Stimulated activated CD8-positive, alpha-beta memory T cell treated with anti-CD3 and anti-CD28 coated beads, Interleukin-7, amount 100 ng/mL, for 4 hours (primary cell): ENCODE results near the gene CARD14.
"Not testable (repeated sequence)": the region's sequence is repeated elsewhere in the genome, so short reads cannot be mapped to it uniquely, and the experiment has no call there.

Experiments
- DNase-seq, 2 donors: peaks; one replicate each; pipeline ENCODE4 v3.0.0-alpha.2; 2020; ENCODE audit warnings: low read depth in 2 of 2

CARD14 gene

GRCh38 chr17:80248894-80249710, 79.3 kb downstream of the CARD14 start:
- DNase-seq, result no peak

GRCh38 chr17:80251966-80252365, 82.1 kb downstream of the CARD14 start:
- DNase-seq, result no peak

GRCh38 chr17:80252871-80253270, 83.0 kb downstream of the CARD14 start:
- DNase-seq, result peak; percentile 77 to 83

- no peak for DNase-seq
Measured at GRCh38 chr17:80253631-80254395, 84.0 kb downstream of the CARD14 start.

- DNase-seq, result peak; percentile 47 to 66
Measured at GRCh38 chr17:80254396-80255251, 84.8 kb downstream of the CARD14 start.

- no peak for DNase-seq
Measured at GRCh38 chr17:80256034-80256350, 86.2 kb downstream of the CARD14 start.

GRCh38 chr17:80257716-80258213, 87.9 kb downstream of the CARD14 start:
- DNase-seq, result no peak

GRCh38 chr17:80258296-80258695, 88.5 kb downstream of the CARD14 start:
- not testable (repeated sequence) for DNase-seq
